ENCODE measurements around the gene RCC2. TPM values are rescaled to one million over a fixed set of nuclear protein-coding genes. Genes with fewer than 3 reads are reported as not detected.
"Not testable (repeated sequence)": the region's sequence is repeated elsewhere in the genome, so short reads cannot be mapped to it uniquely, and the experiment has no call there.

The RCC2 gene
- polyA plus RNA-seq (2013, experiment 1 of 2) = 271 TPM
- polyA plus RNA-seq (2013, experiment 2 of 2) = 269 TPM

- Histone ChIP-seq H3K18ac (ENCODE audit: low read length) (peak within 1 kb of the TSS; percentile 98), H3K23ac (ENCODE audit: low read length) (no peak within 1 kb of the TSS), H3K27me3 (ENCODE audit: insufficient read depth, low read length, poor library complexity) (no peaks in the 10 kb centered on the region), H2BK120ac (ENCODE audit: low read depth, low read length) (peak within 1 kb of the TSS; percentile 82), H2BK5ac (ENCODE audit: low read length) (peak within 1 kb of the TSS; percentile 83), H3K27ac (ENCODE audit: low read depth, low read length) (peak within 1 kb of the TSS; percentile 98), H3K9ac (ENCODE audit: low read length) (peak within 1 kb of the TSS; percentile 96), H3K4me2 (ENCODE audit: low read length) (peak within 1 kb of the TSS; percentile 89), H4K8ac (ENCODE audit: low read depth, low read length) (peak within 1 kb of the TSS; percentile 76), H3K79me2 (ENCODE audit: control insufficient read depth, insufficient read depth, low read length) (peaks cover 44% of the 10 kb centered on the region), H3K4ac (ENCODE audit: low read depth, low read length) (peak within 1 kb of the TSS; percentile 100), H3K4me3 (ENCODE audit: low read length) (peak within 1 kb of the TSS; percentile 90), H3K4me1 (ENCODE audit: control insufficient read depth, low read depth, low read length) (peaks cover 23% of the 10 kb centered on the region), H3K56ac (ENCODE audit: low read length) (peak within 1 kb of the TSS; percentile 97), H3K36me3 (ENCODE audit: control insufficient read depth, insufficient read depth, low read length) (peaks cover 2% of the 10 kb centered on the region), H2BK15ac (replicated peaks; ENCODE audit: low read depth) (no peak within 1 kb of the TSS), H2AK5ac (ENCODE audit: low read length) (no peak within 1 kb of the TSS), H3K79me1 (ENCODE audit: low read length) (no peaks in the 10 kb centered on the region), H4K5ac (ENCODE audit: low read length) (peak within 1 kb of the TSS; percentile 74)
- WGBS (ENCODE audit: extremely low coverage, insufficient coverage, low lambda C conversion rate) = no CpG with 5 or more reads among the region's 75 CpGs
- peak; percentile 79 for DNase-seq
Measured at GRCh38 chr1:17439250-17440073, at the start of gene RCC2. RCC2 (minus strand) TSS chr1:17439677; CDS start chr1:17438514, 1,163 bp downstream.

GRCh38 chr1:17486242-17486641, 46.8 kb upstream of the RCC2 start:
- Histone ChIP-seq H3K56ac (ENCODE audit: low read length) (no peak overlapping the region), H2BK120ac (ENCODE audit: low read depth, low read length) (no peak overlapping the region), H3K23ac (ENCODE audit: low read length) (no peak overlapping the region), H3K9ac (ENCODE audit: low read length) (no peak overlapping the region), H2BK15ac (replicated peaks; ENCODE audit: low read depth) (no peak overlapping the region), H2AK5ac (ENCODE audit: low read length) (no peak overlapping the region), H3K79me2 (ENCODE audit: control insufficient read depth, insufficient read depth, low read length) (no peaks in the 10 kb centered on the region), H3K36me3 (ENCODE audit: control insufficient read depth, insufficient read depth, low read length) (no peaks in the 10 kb centered on the region), H3K4ac (ENCODE audit: low read depth, low read length) (no peak overlapping the region), H3K79me1 (ENCODE audit: low read length) (no peaks in the 10 kb centered on the region), H4K5ac (ENCODE audit: low read length) (no peak overlapping the region), H3K4me3 (ENCODE audit: low read length) (no peak overlapping the region), H3K27me3 (ENCODE audit: insufficient read depth, low read length, poor library complexity) (no peaks in the 10 kb centered on the region), H3K4me2 (ENCODE audit: low read length) (no peak overlapping the region), H3K4me1 (ENCODE audit: control insufficient read depth, low read depth, low read length) (no peaks in the 10 kb centered on the region), H3K18ac (ENCODE audit: low read length) (no peak overlapping the region), H3K27ac (ENCODE audit: low read depth, low read length) (no peak overlapping the region), H4K8ac (ENCODE audit: low read depth, low read length) (no peak overlapping the region), H2BK5ac (ENCODE audit: low read length) (no peak overlapping the region)
- no CpG with 5 or more reads among the region's 9 CpGs for WGBS (ENCODE audit: extremely low coverage, insufficient coverage, low lambda C conversion rate)
- DNase-seq = no peak

- H3K4ac ChIP-seq (ENCODE audit: low read depth, low read length) = no peak overlapping the region
- no peak overlapping the region for H2BK15ac ChIP-seq (replicated peaks; ENCODE audit: low read depth)
- H2BK5ac ChIP-seq (ENCODE audit: low read length) = no peak overlapping the region
- H3K79me1 ChIP-seq (ENCODE audit: low read length) = no peaks in the 10 kb centered on the region
- H3K23ac ChIP-seq (ENCODE audit: low read length) = no peak overlapping the region
- no peak overlapping the region for H3K4me3 ChIP-seq (ENCODE audit: low read length)
- no peaks in the 10 kb centered on the region for H3K27me3 ChIP-seq (ENCODE audit: insufficient read depth, low read length, poor library complexity)
- no peak overlapping the region for H3K18ac ChIP-seq (ENCODE audit: low read length)
- no peak overlapping the region for H3K56ac ChIP-seq (ENCODE audit: low read length)
- H3K4me2 ChIP-seq (ENCODE audit: low read length) = no peak overlapping the region
- no peak overlapping the region for H3K9ac ChIP-seq (ENCODE audit: low read length)
- no peaks in the 10 kb centered on the region for H3K79me2 ChIP-seq (ENCODE audit: control insufficient read depth, insufficient read depth, low read length)
- WGBS (ENCODE audit: extremely low coverage, insufficient coverage, low lambda C conversion rate) = no CpG with 5 or more reads among the region's 10 CpGs
- H3K27ac ChIP-seq (ENCODE audit: low read depth, low read length) = no peak overlapping the region
- no peak overlapping the region for H2AK5ac ChIP-seq (ENCODE audit: low read length)
- no peak overlapping the region for H4K5ac ChIP-seq (ENCODE audit: low read length)
- H3K4me1 ChIP-seq (ENCODE audit: control insufficient read depth, low read depth, low read length) = no peaks in the 10 kb centered on the region
- DNase-seq = peak; percentile 75
- H2BK120ac ChIP-seq (ENCODE audit: low read depth, low read length) = no peak overlapping the region
- no peaks in the 10 kb centered on the region for H3K36me3 ChIP-seq (ENCODE audit: control insufficient read depth, insufficient read depth, low read length)
- H4K8ac ChIP-seq (ENCODE audit: low read depth, low read length) = no peak overlapping the region
Measured at GRCh38 chr1:17485281-17485680, 45.8 kb upstream of the RCC2 start.

- H3K79me1 ChIP-seq (ENCODE audit: low read length); H2BK15ac ChIP-seq (replicated peaks; ENCODE audit: low read depth); DNase-seq; H3K56ac ChIP-seq (ENCODE audit: low read length); H4K8ac ChIP-seq (ENCODE audit: low read depth, low read length); H2BK5ac ChIP-seq (ENCODE audit: low read length); H3K23ac ChIP-seq (ENCODE audit: low read length); H3K79me2 ChIP-seq (ENCODE audit: control insufficient read depth, insufficient read depth, low read length); H3K27me3 ChIP-seq (ENCODE audit: insufficient read depth, low read length, poor library complexity); H3K18ac ChIP-seq (ENCODE audit: low read length); H2BK120ac ChIP-seq (ENCODE audit: low read depth, low read length); H3K36me3 ChIP-seq (ENCODE audit: control insufficient read depth, insufficient read depth, low read length); H4K5ac ChIP-seq (ENCODE audit: low read length); H2AK5ac ChIP-seq (ENCODE audit: low read length); H3K9ac ChIP-seq (ENCODE audit: low read length); H3K4me1 ChIP-seq (ENCODE audit: control insufficient read depth, low read depth, low read length); H3K4me2 ChIP-seq (ENCODE audit: low read length); H3K4ac ChIP-seq (ENCODE audit: low read depth, low read length); H3K27ac ChIP-seq (ENCODE audit: low read depth, low read length); H3K4me3 ChIP-seq (ENCODE audit: low read length): not testable (repeated sequence)
- no CpG with 5 or more reads among the region's 10 CpGs for WGBS (ENCODE audit: extremely low coverage, insufficient coverage, low lambda C conversion rate)
Measured at GRCh38 chr1:17481981-17482380, 42.5 kb upstream of the RCC2 start.

GRCh38 chr1:17480846-17481245, 41.4 kb upstream of the RCC2 start:
- no peaks in the 10 kb centered on the region for H3K27me3 ChIP-seq (ENCODE audit: insufficient read depth, low read length, poor library complexity)
- H3K4me1 ChIP-seq (ENCODE audit: control insufficient read depth, low read depth, low read length) = peaks cover 3% of the 10 kb centered on the region
- H3K56ac ChIP-seq (ENCODE audit: low read length) = no peak overlapping the region
- no peak overlapping the region for H3K23ac ChIP-seq (ENCODE audit: low read length)
- no peak overlapping the region for H3K9ac ChIP-seq (ENCODE audit: low read length)
- H3K36me3 ChIP-seq (ENCODE audit: control insufficient read depth, insufficient read depth, low read length) = no peaks in the 10 kb centered on the region
- DNase-seq = no peak
- no peak overlapping the region for H3K4ac ChIP-seq (ENCODE audit: low read depth, low read length)
- H4K5ac ChIP-seq (ENCODE audit: low read length) = no peak overlapping the region
- no peak overlapping the region for H2BK15ac ChIP-seq (replicated peaks; ENCODE audit: low read depth)
- H2BK5ac ChIP-seq (ENCODE audit: low read length) = no peak overlapping the region
- no peak overlapping the region for H3K4me3 ChIP-seq (ENCODE audit: low read length)
- no peaks in the 10 kb centered on the region for H3K79me2 ChIP-seq (ENCODE audit: control insufficient read depth, insufficient read depth, low read length)
- no peak overlapping the region for H3K18ac ChIP-seq (ENCODE audit: low read length)
- no peak overlapping the region for H3K4me2 ChIP-seq (ENCODE audit: low read length)
- no CpG with 5 or more reads among the region's 7 CpGs for WGBS (ENCODE audit: extremely low coverage, insufficient coverage, low lambda C conversion rate)
- H2BK120ac ChIP-seq (ENCODE audit: low read depth, low read length) = no peak overlapping the region
- H2AK5ac ChIP-seq (ENCODE audit: low read length) = no peak overlapping the region
- H3K79me1 ChIP-seq (ENCODE audit: low read length) = no peaks in the 10 kb centered on the region
- no peak overlapping the region for H4K8ac ChIP-seq (ENCODE audit: low read depth, low read length)
- H3K27ac ChIP-seq (ENCODE audit: low read depth, low read length) = no peak overlapping the region
